HG02981 (cell line): ENCODE data around the gene NSD2.

Experiments
- ATAC-seq: cut with Tn5 transposase; IDR thresholded peaks from one replicate; pipeline ENCODE4 v1.9.1; 2021; ENCODE audit warnings: mild to moderate bottlenecking, moderate library complexity; ENCODE audit not compliant: unreplicated experiment

NSD2 gene

GRCh38 chr4:1863297-1864033 is 7.7 kb upstream of the NSD2 start:
- ATAC-seq, result no peak

- ATAC-seq, result no peak
Observed at GRCh38 chr4:1864076-1865008, 6.9 kb upstream of the NSD2 start.

DNA sequence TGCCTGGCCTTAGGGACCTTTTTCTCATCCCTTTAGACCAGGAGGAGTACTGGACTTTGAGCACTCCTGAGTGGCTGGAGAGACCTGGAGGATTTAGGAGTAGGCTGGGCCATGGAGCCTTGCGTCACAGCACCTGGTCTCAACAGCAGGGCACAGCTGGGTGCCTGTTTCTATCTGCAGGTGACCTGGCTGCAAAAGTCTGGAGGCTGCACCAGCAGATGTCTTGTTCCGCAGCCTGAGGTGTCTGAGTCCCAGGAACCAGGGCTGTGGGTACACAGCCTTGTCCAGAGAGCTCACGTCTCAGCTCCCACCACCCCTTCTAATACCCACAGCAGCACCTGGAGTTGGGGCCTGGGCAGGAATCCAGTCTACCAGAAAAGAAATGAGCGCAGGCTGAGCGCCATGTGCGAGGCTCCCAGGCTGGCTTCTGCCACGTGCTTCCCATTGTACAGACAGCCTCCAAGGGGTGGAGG is 5.0 kb upstream of the NSD2 start:
- ATAC-seq, result no peak

DNA sequence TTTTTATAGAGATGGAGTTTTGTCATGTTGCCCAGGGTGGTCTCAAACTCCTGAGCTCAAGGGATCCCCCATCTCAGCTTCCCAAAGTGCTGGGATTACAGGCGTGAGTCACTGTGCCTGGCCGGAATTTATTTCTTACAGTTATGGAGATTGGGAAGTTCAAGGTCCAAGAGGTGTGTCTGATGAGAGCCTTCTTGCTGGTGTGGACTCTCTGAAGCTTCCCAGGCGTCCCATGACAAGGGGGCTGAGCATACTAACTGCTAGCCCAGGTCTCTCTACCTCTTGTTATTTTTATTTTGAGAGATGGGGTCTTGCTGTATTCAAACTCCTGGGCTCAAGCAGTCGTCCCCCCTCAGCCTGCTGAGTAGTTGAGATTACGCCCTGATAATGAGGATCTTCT is 2.9 kb upstream of the NSD2 start:
- ATAC-seq, result no peak

- ATAC-seq, result no peak
Observed at GRCh38 chr4:1868912-1869311, 2.3 kb upstream of the NSD2 start.

DNA sequence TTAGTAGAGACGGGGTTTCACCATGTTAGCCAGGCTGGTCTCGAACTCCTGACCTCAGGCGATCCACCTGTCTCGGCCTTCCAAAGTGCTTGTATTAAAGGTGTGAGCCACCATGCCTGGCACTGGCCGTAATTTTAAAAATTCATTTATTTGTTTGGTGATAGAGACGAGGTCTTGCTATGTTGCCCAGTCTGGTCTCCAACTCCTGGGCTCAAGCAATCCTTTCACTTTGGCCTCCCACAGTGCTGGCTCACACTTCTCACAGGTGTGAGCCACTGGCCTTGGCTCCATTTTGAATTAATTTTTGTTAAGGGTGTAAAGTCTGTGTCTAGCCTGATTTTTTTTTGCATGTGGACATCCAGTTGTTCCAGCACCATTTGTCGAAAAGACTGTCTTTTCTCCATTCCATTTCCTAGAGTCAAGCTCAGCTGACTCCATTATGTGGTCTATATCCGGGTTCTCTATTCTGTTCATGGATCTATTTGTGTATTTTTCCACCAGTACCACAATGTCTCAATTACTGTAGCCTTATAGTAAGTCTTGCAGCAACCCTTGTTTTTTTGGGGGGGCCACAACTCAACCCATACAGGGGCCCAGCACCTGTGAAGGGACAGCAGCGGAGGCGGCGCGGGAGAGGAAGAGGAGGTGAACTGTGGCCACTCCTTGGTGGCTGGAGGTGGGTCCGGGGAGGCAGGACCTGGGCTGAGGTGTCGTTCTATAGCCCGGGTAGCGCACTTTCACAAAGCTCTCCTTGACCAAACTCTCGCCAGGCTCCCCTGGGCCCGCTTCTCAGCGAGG is 1.5 kb upstream of the NSD2 start:
- ATAC-seq, result peak; percentile 5

DNA sequence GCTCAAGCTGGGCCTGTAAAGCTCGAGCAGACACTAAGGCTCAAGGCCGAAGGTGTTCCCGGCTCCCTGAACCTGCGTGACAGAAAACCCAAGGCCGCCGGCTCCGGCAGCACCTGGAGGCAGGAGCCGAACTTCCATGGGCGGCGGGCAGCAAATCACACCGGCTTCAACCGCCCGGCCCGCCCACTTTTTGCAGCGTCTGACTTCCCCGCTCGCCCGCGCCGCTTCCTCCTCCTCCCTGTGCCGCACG is 940 bp upstream of the NSD2 start:
- peak; percentile 42 for ATAC-seq

DNA sequence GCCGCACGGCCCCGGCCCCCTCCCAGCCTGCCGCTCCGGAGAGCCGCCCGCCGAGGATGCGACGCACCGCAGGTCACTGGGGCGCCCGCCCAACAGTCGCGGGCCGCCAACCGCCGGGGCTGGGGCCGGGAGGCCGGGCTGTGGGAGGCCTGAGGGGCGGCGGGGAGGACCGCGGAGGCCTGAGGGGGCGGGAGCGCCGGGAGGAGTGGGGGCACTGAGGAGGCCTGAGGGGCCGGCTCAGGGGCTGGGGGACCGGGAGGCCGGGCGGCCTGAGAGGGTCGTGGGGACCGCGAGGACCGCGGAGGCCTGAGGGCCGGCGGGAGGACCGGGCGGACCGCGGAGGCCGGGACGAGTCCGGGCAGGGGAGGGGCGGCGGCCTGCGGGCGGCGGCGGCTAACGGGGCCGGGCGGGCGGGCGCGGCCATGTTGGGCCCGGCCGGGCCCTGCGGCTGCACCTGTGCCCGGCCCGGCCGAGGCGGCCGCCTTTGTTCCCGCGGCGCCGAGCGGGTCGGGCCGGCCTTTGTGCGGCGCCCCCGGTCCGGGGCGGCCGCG is 353 bp downstream of the NSD2 start:
- peak; percentile 7 for ATAC-seq

GRCh38 chr4:1872870-1873269 is 1.7 kb downstream of the NSD2 start:
- ATAC-seq, result no peak

DNA sequence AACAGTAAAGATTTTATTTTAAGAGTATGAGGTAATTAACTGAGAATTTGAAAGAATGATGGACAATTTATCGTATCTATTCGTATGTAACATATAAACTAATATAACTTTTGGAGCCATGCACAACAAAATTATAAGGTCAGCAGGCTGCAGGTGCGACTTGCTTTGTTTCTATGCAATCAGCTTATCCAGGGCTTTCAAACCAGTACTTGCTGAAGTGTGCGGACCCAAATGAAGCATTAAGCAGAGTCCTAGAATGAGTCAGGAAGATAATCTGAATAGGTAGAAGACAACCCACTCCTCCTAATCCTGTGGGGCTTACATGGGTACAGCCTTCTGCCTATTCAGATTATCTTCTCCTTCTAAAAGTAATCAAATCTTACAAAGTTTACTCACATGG is 2.1 kb downstream of the NSD2 start:
- no peak for ATAC-seq

DNA sequence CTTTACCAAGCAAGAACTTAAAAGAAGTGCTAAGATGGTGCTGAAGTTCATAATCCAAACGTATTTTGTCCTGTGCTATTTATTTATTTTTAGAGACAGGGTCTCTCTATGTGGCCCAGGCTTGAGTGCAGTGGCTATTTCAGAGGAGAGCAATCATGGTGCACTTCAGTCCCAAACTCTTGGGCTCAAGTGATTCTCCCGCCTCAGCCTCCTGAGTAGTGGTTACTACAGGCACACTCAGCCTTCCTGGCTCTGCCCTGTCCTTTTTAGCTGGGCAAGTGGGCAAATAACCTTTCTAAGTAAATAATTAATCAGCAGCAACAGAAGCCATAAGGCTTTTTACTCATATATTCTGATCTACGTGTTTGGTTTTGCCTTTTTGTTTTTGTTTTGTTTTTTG is 2.6 kb downstream of the NSD2 start:
- ATAC-seq, result no peak

DNA sequence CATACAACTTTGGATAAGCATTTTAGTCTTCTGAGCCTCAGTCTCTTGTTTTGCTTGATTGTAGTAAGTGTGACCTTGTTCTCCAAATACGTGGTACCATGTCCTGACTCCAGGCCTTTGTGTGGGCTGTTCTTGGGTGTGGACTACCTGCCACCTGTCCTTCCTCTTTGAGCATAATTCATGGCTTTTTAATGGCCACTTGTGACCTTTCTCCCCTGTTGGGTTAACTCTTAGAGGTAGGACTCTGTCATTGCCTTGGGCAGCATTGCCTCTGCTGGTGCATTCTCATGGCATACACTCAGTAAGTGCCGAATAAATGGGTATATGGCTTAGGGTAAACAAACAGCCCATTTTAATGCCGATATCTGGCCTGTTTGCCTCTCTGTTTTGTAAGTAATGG is 3.0 kb downstream of the NSD2 start:
- ATAC-seq, result no peak

DNA sequence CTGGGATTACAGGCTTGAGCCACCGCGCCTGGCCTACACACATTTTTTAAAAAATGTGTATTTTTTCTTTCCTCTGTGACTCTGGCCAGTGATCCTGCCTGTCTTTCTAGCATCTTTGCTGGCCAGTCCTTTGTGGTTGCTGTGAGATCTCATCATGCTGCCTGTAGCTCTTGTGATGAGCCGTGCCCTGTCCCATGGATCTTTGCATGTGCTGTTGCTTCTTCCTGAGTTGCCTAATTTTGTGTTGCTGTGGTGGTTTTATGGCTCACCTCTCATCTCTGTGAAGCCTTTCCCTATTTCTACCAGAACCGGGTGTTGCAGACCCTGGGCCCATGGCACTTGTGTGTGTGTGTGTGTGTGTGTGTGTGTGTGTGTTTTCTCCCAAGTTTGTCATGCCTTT is 8.3 kb downstream of the NSD2 start:
- no peak for ATAC-seq

DNA sequence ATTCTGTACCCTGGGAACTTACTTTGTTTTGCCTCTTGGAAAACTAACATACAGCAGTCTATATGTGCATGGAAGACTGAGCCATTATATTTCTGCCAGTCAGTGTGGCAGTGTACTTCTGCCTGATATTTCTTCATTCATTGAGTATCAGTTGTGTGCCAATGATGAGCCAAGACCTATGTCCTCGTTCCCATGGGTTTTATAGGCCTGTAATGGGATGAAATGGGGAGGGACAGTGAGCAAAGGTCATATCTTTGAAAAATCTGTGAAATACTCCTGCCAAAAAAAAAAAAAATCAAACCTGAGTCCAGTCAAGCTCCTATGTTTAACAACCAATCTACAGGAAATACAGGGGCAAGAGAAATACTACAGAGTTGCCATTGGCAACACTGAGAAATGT is 9.1 kb downstream of the NSD2 start:
- ATAC-seq, result no peak

- no peak for ATAC-seq
Observed at GRCh38 chr4:1882850-1883271, 11.7 kb downstream of the NSD2 start.

DNA sequence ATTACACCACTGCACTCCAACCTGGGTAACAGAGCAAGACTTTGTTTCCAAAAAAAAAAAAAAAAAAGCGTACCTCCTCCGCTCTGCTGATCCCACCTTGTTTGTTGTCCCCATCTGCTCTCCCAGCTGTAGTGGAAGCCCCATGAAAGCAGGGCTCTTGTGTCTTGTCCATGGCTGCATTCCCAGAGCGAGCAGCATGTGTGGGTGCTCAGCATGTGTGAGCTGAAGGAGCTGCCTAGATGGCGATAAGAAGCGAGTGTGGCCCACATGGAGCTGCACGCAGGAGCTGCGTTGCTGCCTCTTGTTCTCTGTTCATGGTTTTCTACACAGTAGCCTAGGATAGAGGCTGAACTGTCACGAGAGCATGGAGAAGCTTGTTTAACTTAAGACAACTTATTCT is 12.4 kb downstream of the NSD2 start:
- no peak for ATAC-seq

DNA sequence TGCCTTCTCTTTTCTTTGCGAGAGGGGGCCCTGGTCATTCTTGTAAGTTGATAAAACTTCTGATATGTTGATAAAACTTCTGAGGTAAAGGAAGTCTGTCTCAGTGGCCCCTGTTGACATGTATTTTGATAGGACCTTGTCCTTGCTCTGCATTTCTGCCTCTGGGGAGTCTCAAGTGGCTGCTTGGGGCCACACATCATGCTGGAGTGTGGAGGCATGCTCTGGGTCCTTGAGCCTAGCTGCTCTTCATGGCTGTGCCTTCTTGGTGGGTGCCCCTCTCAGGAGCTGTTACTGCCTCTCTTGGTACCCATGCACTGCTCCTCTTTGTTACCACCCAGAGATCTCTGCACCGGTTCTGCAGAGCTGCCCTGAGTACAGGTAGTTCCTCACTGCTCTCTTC is 14.2 kb downstream of the NSD2 start:
- ATAC-seq, result no peak

DNA sequence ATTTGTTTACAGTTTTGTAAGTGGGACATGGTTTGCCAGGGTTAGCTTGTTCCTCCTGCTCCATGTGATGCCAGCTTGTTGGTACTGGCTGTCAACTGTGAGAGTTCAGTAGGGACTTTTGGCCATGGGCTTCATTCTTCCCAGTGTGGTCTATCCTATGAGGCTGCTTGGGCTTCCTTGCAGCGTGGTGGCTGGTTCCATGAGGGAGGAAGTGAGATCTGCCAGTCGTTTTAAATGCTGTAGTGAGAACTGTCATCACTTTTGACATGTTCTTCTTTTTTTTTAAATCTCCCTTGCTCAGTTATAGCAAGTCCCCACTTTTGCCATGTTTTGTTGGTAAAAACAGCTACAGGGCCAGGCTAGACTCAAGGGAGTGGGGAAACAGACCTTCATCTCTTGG is 15.9 kb downstream of the NSD2 start:
- no peak for ATAC-seq

DNA sequence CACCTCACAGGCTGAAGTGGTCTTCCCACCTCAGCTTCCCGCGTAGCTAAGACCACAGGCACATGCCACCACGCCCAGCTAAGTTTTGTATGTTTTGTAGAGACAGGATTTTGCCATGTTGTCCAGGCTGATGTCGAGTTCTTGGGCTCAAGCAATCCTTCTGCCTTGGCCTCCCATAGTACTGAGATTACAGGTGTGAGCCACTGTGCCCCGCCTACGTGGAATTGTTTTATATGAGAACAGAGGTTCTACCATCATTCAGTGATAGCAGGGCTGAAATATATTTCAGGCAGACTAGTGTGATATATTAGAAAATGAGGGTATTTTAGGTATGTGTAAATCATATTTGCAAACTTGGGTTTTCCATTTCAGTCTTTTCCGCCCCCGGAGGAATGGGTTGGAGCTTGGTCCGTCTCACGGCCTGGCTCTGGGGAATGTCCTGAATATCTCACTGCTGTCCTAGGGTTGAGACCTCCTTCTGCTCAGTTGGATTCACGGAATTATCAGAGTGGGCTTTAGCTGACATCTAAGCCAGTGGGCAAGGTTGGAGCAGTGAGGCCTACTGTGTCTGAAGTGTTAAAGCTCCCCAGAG is 19.9 kb downstream of the NSD2 start:
- ATAC-seq, result no peak

DNA sequence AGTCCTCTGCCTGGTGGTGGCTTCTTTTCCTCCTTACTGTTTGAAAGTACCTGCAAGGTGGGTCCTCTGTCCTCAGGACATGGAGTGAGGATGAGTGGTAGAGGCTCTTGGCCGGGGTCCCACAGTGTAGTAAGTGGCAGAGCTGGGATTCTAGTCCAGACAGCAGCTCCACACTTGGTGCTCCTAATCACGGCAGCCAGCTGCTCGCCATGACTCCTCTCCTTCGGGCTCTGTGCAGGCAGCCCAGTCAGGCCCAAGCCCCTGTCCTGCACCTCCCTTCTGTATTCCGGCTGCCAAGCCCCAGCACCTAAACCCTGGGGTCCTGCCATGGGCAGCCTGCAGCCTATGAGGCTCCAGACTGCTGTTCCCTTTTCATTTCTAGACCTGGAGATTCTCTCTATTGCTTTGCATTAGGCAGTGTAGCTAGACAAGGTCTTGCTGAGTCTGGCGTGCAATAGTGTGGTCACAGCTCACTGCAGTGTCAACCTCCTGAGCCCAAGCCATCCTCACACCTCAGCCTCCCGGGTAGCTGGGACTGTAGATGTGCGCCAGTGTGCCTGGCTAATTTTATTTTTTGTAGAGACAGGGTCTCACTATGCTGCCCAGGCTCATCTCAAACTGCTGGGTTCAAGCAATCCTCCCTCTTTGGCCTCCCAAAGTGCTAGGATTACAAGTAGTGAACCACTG is 24.9 kb downstream of the NSD2 start:
- ATAC-seq, result no peak
